Astrocyte (in vitro differentiated cells and primary cell): ENCODE measurements around the gene IRGQ. TPM values are rescaled to one million over a fixed set of nuclear protein-coding genes. Genes with fewer than 3 reads are reported as not detected.
A peak's percentile ranks its signal among the peaks of the same experiment; 100 is the strongest.
"Not testable (repeated sequence)": the region's sequence is repeated elsewhere in the genome, so short reads cannot be mapped to it uniquely, and the experiment has no call there.

Source experiments
- DNase-seq: peaks from one replicate; pipeline ENCODE4 v3.0.0-alpha.2; 2010; ENCODE audit warnings: low read depth
- FAIRE-seq: peaks from 2 replicates; lab custom pipeline; 2011; peaks lifted over from hg19 to GRCh38; lab: Jason Lieb, UNC
- H2AFZ ChIP-seq: 2 replicates; pipeline ENCODE4 v1.6.0; 2012; ENCODE audit warnings: low read depth, low read length, inconsistent platforms
- H3K27ac ChIP-seq: 2 replicates; pipeline ENCODE4 v1.5.1; 2011; ENCODE audit warnings: low read depth, low read length, inconsistent platforms
- H3K27me3 ChIP-seq: 2 replicates; pipeline ENCODE4 v1.6.0; 2011; ENCODE audit warnings: low read length, inconsistent platforms; ENCODE audit not compliant: insufficient read depth
- H3K36me3 ChIP-seq: 2 replicates; pipeline ENCODE4 v1.5.1; 2011; ENCODE audit warnings: low read length, inconsistent platforms; ENCODE audit not compliant: insufficient read depth
- H3K4me1 ChIP-seq: 2 replicates; pipeline ENCODE4 v1.5.1; 2011; ENCODE audit warnings: low read length, inconsistent platforms; ENCODE audit not compliant: insufficient read depth
- H3K4me2 ChIP-seq: 2 replicates; pipeline ENCODE4 v1.6.0; 2012; ENCODE audit warnings: low read length, inconsistent platforms
- H3K4me3 ChIP-seq: 2 replicates; pipeline ENCODE4 v1.5.1; 2011; ENCODE audit warnings: low read depth, mild to moderate bottlenecking, low read length, inconsistent platforms; ENCODE audit not compliant: insufficient read depth
- H3K79me2 ChIP-seq: 2 replicates; pipeline ENCODE4 v1.6.0; 2012; ENCODE audit warnings: mild to moderate bottlenecking, low read length, inconsistent platforms; ENCODE audit not compliant: insufficient read depth
- H3K9ac ChIP-seq: 2 replicates; pipeline ENCODE4 v1.6.0; 2012; ENCODE audit warnings: mild to moderate bottlenecking, low read length, inconsistent platforms
- H3K9me3 ChIP-seq: 2 replicates; pipeline ENCODE4 v1.5.1; 2012; ENCODE audit warnings: low read depth, mild to moderate bottlenecking, low read length, inconsistent platforms; ENCODE audit not compliant: insufficient read depth
- H4K20me1 ChIP-seq: 2 replicates; pipeline ENCODE4 v1.6.0; 2012; ENCODE audit warnings: low read length, inconsistent platforms; ENCODE audit not compliant: insufficient read depth
- H3K27ac Mint-ChIP-seq: one replicate; pipeline ENCODE4 v1.8.0; 2021; ENCODE audit warnings: mild to moderate bottlenecking, mixed read lengths; ENCODE audit not compliant: unreplicated experiment
- H3K27me3 Mint-ChIP-seq: one replicate; pipeline ENCODE4 v1.8.0; 2021; ENCODE audit warnings: low read depth, mixed read lengths; ENCODE audit not compliant: unreplicated experiment
- H3K36me3 Mint-ChIP-seq: one replicate; pipeline ENCODE4 v1.8.0; 2021; ENCODE audit warnings: low read depth, mixed read lengths; ENCODE audit not compliant: unreplicated experiment
- H3K4me1 Mint-ChIP-seq: one replicate; pipeline ENCODE4 v1.8.0; 2021; ENCODE audit warnings: low read depth, mixed read lengths; ENCODE audit not compliant: unreplicated experiment
- H3K4me3 Mint-ChIP-seq: one replicate; pipeline ENCODE4 v1.8.0; 2021; ENCODE audit warnings: mild to moderate bottlenecking, moderate library complexity, mixed read lengths; ENCODE audit not compliant: unreplicated experiment
- H3K9me3 Mint-ChIP-seq: one replicate; pipeline ENCODE4 v1.8.0; 2021; ENCODE audit warnings: mild to moderate bottlenecking, mixed read lengths; ENCODE audit not compliant: unreplicated experiment
- CTCF ChIP-seq: IDR thresholded peaks from 2 replicates; pipeline ENCODE4 v1.5.1; 2011; ENCODE audit warnings: low read depth, mild to moderate bottlenecking, inconsistent platforms, low read length, moderate library complexity; ENCODE audit not compliant: insufficient read depth
- EZH2 ChIP-seq: IDR thresholded peaks from 2 replicates; pipeline ENCODE4 v1.6.1; 2012; ENCODE audit warnings: mild to moderate bottlenecking, low read length, inconsistent platforms; ENCODE audit not compliant: insufficient read depth
- total RNA-seq: library from RNA; stranded (reverse); gene quantifications from 2 replicates; pipeline ENCODE4 v1.2.1, GENCODE V29; 2021

IRGQ gene
- total RNA-seq, 1 donor from 2014 or later: 60.7 TPM

- Histone ChIP-seq H3K4me2 (no peak overlapping the region), H3K27me3 (no peaks in the 10 kb centered on the region), H3K4me1 (peaks cover 12% of the 10 kb centered on the region), H4K20me1 (peaks cover 59% of the 10 kb centered on the region), H3K79me2 (peaks cover 45% of the 10 kb centered on the region), H2AFZ (no peak overlapping the region), H3K27ac (no peak overlapping the region), H3K9ac (no peak overlapping the region), H3K9me3 (no peaks in the 10 kb centered on the region), H3K36me3 (peaks cover 17% of the 10 kb centered on the region), H3K4me3 (no peak overlapping the region)
- FAIRE-seq: no peak
- peaks cover 6% of the 10 kb centered on the region for H3K4me1 Mint-ChIP-seq
- H3K4me3 Mint-ChIP-seq: no peak overlapping the region
- peaks cover 18% of the 10 kb centered on the region for H3K36me3 Mint-ChIP-seq
- peak overlapping the region; percentile 83 for H3K27ac Mint-ChIP-seq
- no peaks in the 10 kb centered on the region for H3K27me3 Mint-ChIP-seq
- DNase-seq: no peak
- TF ChIP-seq CTCF: no peak
- no peak for TF ChIP-seq EZH2
- no peaks in the 10 kb centered on the region for H3K9me3 Mint-ChIP-seq
These were observed 6.3 kb downstream of the IRGQ start for GRCh38 chr19:43589678-43590077.

- DNase-seq: no peak
- Mint-ChIP-seq H3K27ac (no peak overlapping the region), H3K4me3 (no peak overlapping the region), H3K4me1 (peaks cover 7% of the 10 kb centered on the region), H3K36me3 (peaks cover 18% of the 10 kb centered on the region), H3K27me3 (no peaks in the 10 kb centered on the region), H3K9me3 (no peaks in the 10 kb centered on the region)
- H4K20me1 ChIP-seq: peaks cover 55% of the 10 kb centered on the region
- H3K36me3 ChIP-seq: peaks cover 17% of the 10 kb centered on the region
- H3K9ac ChIP-seq: no peak overlapping the region
- no peaks in the 10 kb centered on the region for H3K9me3 ChIP-seq
- H3K27ac ChIP-seq: no peak overlapping the region
- no peaks in the 10 kb centered on the region for H3K27me3 ChIP-seq
- no peak overlapping the region for H3K4me3 ChIP-seq
- H3K4me1 ChIP-seq: peaks cover 8% of the 10 kb centered on the region
- H2AFZ ChIP-seq: no peak overlapping the region
- no peak for FAIRE-seq
- H3K79me2 ChIP-seq: peaks cover 41% of the 10 kb centered on the region
- no peak for TF ChIP-seq EZH2
- no peak for TF ChIP-seq CTCF
- no peak overlapping the region for H3K4me2 ChIP-seq
These were observed 6.7 kb downstream of the IRGQ start for GRCh38 chr19:43589277-43589676.

- H3K4me2 ChIP-seq, H3K9ac ChIP-seq, H3K4me3 ChIP-seq, H3K27me3 ChIP-seq, H3K9me3 ChIP-seq, DNase-seq, H3K4me1 Mint-ChIP-seq, H3K27ac Mint-ChIP-seq, H3K4me1 ChIP-seq, H3K4me3 Mint-ChIP-seq, H3K27ac ChIP-seq, H3K27me3 Mint-ChIP-seq, FAIRE-seq, H2AFZ ChIP-seq, H3K9me3 Mint-ChIP-seq: not testable (repeated sequence)
- Histone ChIP-seq H4K20me1 (peaks cover 42% of the 10 kb centered on the region), H3K79me2 (peaks cover 20% of the 10 kb centered on the region), H3K36me3 (peaks cover 15% of the 10 kb centered on the region)
- peaks cover 14% of the 10 kb centered on the region for H3K36me3 Mint-ChIP-seq
These were observed 8.9 kb downstream of the IRGQ start for GRCh38 chr19:43587029-43587428.
